ENCODE results near the gene NR6A1.

NR6A1 gene

GRCh38 chr9:124475158-124475867 lies 295.8 kb downstream of the NR6A1 start:
- TF ChIP-seq GATA1 (IDR thresholded peaks at IDR 0.05; ENCODE audit: low read depth, low read length) (no peak), POLR2A (IDR thresholded peaks at IDR 0.05; ENCODE audit: low read length) (no peak)
- DNase-seq = peak in 1 of 2 experiments; percentile 16

- DNase-seq = no peak
- TF ChIP-seq POLR2A (IDR thresholded peaks at IDR 0.05; ENCODE audit: low read length) = no peak
- no peak for TF ChIP-seq GATA1 (IDR thresholded peaks at IDR 0.05; ENCODE audit: low read depth, low read length)
These were observed 297.0 kb downstream of the NR6A1 start for GRCh38 chr9:124474151-124474550.

- no peak for DNase-seq
- no peak for TF ChIP-seq POLR2A (IDR thresholded peaks at IDR 0.05; ENCODE audit: low read length)
- TF ChIP-seq GATA1 (IDR thresholded peaks at IDR 0.05; ENCODE audit: low read depth, low read length) = no peak
These were observed 297.8 kb downstream of the NR6A1 start for GRCh38 chr9:124473310-124473709.

- TF ChIP-seq POLR2A (IDR thresholded peaks at IDR 0.05; ENCODE audit: low read length) (no peak), GATA1 (IDR thresholded peaks at IDR 0.05; ENCODE audit: low read depth, low read length) (no peak)
- no peak for DNase-seq
These were observed 298.3 kb downstream of the NR6A1 start for GRCh38 chr9:124472770-124473169.

- TF ChIP-seq GATA1 (IDR thresholded peaks at IDR 0.05; ENCODE audit: low read depth, low read length) = no peak
- TF ChIP-seq POLR2A (IDR thresholded peaks at IDR 0.05; ENCODE audit: low read length) = no peak
- no peak for DNase-seq
These were observed 299.4 kb downstream of the NR6A1 start for GRCh38 chr9:124471761-124472160.

- TF ChIP-seq GATA1 (IDR thresholded peaks at IDR 0.05; ENCODE audit: low read depth, low read length) = no peak
- no peak for TF ChIP-seq POLR2A (IDR thresholded peaks at IDR 0.05; ENCODE audit: low read length)
- no peak for DNase-seq
These were observed 300.4 kb downstream of the NR6A1 start for GRCh38 chr9:124470726-124471125.

GRCh38 chr9:124470306-124470705 lies 300.8 kb downstream of the NR6A1 start:
- TF ChIP-seq GATA1 (IDR thresholded peaks at IDR 0.05; ENCODE audit: low read depth, low read length) (no peak), POLR2A (IDR thresholded peaks at IDR 0.05; ENCODE audit: low read length) (no peak)
- no peak for DNase-seq

GRCh38 chr9:124469011-124469832 lies 301.9 kb downstream of the NR6A1 start:
- no peak for TF ChIP-seq GATA1 (IDR thresholded peaks at IDR 0.05; ENCODE audit: low read depth, low read length)
- no peak for TF ChIP-seq POLR2A (IDR thresholded peaks at IDR 0.05; ENCODE audit: low read length)

GRCh38 chr9:124468061-124468740 lies 302.9 kb downstream of the NR6A1 start:
- DNase-seq = no peak
- no peak for TF ChIP-seq GATA1 (IDR thresholded peaks at IDR 0.05; ENCODE audit: low read depth, low read length)
- no peak for TF ChIP-seq POLR2A (IDR thresholded peaks at IDR 0.05; ENCODE audit: low read length)

More at GRCh38 chr9:124469011-124469832, 301.9 kb downstream of the NR6A1 start:
- peak in 1 of 2 experiments; percentile 12 for DNase-seq

GRCh38 chr9:124467410-124468060 lies 303.6 kb downstream of the NR6A1 start:
- no peak for DNase-seq
- TF ChIP-seq GATA1 (IDR thresholded peaks at IDR 0.05; ENCODE audit: low read depth, low read length) (no peak), POLR2A (IDR thresholded peaks at IDR 0.05; ENCODE audit: low read length) (no peak)
